NCI-H524 treated with DMSO at 0.1 percent for 48 hours (cell line): ENCODE data around the gene BEND5.

Source experiments
- DNase-seq: peaks from one replicate; lab custom pipeline; 2025; lab: John Stamatoyannopoulos, UW

Gene BEND5

DNA sequence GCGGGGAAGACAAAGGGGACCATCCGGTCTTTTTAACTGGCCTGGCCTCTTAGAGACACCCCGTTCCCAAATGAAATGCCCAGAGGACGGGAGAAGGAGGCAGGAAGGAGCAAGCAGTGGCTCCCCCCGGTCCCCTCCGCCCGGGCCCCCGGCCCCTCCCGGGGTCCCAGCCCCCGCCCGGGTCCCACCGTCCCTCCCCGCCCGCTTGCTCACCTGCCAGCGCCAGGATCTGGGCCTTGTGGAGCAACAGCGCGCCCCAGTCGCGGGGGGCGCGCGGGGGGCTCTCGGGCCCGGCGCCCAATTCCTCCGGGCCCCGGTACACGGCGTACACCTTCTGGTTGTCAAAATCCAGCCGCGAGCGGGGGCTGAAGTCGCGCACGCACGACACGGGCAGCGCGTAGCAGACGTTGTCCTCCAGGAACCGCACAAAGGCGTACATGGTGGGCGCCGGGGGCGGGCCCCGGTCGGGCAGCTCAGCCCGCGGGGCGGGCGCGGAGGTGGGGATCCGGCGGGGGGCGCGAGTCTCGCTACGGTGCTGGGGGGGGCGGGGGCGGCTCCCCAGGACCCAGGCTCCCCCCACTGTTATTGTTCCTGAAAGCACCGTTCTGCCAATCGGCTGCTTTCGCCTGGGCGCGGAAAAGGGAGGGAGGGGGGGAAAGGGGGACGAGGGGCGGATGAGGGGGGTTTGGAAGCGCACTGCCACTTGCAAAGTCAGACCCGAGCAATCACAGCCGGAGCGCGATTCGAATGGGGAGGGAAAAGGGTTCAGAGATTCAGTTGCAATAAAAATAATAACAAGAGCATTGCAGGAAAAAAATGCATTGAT lies at the start of gene BEND5:
Gene BEND5 (minus strand): TSS at position 499 of the 826 bp plus-strand sequence. CDS start 60 bp downstream, at position 439.
- no peak for DNase-seq

- DNase-seq: no peak
These were observed 46.5 kb upstream of the BEND5 start for GRCh38 chr1:48823168-48823567.

GRCh38 chr1:48820491-48820890 lies 43.8 kb upstream of the BEND5 start:
- DNase-seq: no peak

DNA sequence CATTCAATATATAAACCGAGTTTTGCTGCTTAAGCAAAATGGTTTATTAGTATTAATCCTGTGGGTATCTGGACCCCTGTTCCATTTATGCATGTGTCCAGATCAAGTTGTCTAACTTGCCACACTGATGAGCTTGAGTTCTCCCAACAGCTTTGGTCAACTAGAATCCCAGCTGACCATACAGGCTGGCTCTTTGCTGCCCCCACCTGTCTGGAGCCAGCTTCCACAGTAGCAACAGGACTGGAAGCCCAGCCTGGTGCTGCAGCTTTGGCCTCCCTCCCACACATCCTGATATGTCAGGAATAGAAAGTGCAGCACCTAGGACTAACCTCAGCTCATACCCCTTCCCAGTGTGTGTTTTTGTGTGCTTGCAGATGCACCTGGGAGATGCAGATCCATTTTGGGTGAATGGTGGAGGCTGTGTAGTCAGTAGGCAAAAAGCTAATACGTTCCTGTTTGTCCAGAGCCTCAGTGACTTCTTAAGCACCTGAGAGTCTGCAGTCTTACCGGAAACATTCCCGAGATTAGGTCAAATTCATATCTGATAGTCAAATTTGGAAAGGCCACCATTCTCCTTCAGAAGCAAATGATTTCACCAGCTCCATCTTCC lies 40.9 kb upstream of the BEND5 start:
- DNase-seq: no peak

DNA sequence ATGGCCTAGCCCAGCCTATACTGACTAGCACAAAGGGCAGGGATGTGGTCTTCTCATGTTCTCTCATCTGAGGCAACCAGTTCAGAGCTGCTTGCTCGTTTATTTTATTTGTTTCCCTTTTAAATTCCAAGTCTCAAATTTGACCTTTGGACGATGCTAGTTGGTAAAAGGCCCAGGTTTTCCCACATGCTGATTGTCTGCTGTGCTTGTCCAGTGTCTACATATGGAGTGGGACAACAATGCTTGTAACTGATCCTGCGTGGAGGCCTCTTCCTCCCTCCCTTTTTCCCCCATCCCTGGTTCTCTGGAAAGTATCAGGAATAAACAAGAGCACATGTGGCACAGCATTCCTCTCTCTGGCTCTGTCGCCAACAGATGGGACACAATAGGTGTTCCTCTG lies 34.0 kb upstream of the BEND5 start:
- no peak for DNase-seq

- DNase-seq: no peak
These were observed 31.8 kb upstream of the BEND5 start for GRCh38 chr1:48808496-48808895.

DNA sequence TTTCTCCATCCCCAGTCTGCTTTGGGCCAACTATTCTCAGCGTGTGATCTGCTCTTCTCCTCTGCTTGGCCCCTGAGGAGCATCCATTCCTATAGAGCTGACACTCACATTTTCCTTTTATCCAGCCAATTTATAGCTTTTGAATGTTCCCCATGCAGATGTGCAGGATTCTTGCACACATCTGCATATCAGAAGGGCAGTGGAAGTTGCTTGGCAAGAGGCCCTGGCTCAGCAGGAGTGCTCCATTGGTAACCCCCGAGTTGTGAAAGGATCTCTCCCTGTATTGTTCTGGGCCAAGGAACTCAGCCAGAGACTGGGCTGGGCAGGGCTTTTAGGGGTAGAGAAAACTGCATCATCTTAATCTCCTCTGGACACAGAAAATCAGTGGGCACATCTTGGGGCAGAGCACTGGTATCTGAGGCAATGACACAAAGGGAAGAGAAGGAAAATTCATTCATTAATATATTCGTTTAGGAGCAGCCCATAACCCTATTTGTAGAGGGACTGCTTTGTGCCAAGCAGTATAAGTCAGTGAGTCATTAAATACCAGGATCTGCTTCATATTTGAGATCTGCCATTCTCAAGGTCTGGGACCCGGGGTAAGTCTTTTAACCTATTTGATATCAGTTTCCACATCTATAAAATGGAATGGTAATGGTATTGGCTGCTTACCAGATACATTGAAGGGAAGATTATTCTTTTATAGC lies 31.0 kb upstream of the BEND5 start:
- no peak for DNase-seq

DNA sequence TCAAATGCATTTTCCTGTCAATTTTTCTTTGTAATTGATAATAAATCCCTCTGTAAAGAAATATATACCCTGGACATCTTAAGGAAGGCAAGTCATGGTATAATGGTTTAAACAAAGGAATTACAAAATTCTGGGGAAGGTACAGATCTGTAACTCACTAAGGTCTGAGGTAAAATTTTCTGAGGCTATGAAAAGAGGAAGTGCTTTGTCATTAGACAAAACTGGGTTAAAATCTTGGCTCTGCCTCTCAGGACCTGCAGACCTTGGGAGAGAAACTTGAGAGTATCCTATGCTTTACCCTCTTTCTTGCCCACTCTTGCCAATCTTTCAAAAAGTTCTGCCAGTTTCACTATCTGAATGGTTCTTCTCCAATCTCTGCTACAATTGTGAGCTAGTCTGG lies 26.8 kb upstream of the BEND5 start:
- DNase-seq: no peak

GRCh38 chr1:48794816-48795215 lies 18.1 kb upstream of the BEND5 start:
- DNase-seq: no peak

DNA sequence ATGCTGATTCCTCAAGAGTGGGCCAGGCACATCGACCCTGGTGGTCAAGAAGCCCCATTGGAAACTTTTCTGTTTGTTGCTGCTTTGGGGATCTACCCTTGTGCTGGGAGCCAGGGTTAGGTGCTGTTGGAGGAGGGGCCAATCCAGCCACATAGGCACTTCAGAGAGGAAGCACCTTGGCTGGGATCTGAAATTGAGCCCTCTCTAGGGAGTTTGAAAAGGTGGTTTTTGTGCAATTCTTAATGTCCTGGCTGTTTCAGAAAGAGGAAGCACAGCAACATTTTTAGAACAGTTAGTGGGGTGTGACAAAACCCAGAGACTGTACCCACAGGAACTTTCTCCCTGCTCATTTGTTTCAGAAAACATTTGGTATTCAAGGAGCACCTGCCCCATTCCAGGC lies 17.2 kb upstream of the BEND5 start:
- no peak for DNase-seq

GRCh38 chr1:48792961-48793360 lies 16.3 kb upstream of the BEND5 start:
- no peak for DNase-seq

- DNase-seq: no peak
These were observed 13.7 kb upstream of the BEND5 start for GRCh38 chr1:48790397-48790796.

GRCh38 chr1:48789903-48790302 lies 13.2 kb upstream of the BEND5 start:
- no peak for DNase-seq

DNA sequence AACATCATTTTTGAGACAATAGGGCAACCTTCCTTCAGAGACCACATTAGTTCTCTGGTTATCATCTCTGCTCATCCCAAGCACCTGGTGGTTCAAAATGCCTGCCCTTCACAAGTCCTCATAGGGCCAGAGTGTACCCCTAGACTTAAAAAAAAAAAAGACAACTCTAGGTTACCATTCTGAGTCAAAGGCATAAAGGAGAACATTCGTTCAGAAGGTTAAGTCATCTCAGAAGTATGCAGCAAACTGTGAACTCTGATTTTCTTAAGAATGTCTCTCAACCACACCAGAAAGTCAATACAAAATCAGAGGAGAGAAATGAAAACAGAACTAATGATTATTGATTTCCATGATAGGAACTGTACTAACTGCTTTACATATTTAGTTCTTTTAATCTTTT lies 9.2 kb upstream of the BEND5 start:
- no peak for DNase-seq

DNA sequence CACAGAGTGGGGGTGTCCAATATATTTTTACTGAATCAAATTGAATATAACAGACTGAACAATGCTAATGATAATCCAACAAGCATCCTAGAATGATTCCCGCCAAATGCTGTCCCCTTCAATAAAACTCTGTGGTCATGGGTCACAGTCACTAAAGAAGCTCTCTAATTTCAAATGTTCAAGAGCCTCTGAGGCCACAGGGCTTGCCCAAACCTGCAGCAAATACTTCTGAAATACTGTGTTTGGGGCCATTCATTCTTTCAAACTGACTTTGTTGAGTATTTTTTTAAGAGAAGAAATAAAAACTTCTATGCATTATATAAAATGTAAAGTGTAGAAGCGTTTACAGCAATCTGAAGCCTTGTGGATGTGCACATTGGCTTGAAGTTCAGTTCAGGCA lies 7.6 kb upstream of the BEND5 start:
- DNase-seq: no peak

GRCh38 chr1:48777219-48777895 lies 666 bp upstream of the BEND5 start:
- no peak for DNase-seq

GRCh38 chr1:48775831-48776392 lies 779 bp downstream of the BEND5 start:
- DNase-seq: no peak

DNA sequence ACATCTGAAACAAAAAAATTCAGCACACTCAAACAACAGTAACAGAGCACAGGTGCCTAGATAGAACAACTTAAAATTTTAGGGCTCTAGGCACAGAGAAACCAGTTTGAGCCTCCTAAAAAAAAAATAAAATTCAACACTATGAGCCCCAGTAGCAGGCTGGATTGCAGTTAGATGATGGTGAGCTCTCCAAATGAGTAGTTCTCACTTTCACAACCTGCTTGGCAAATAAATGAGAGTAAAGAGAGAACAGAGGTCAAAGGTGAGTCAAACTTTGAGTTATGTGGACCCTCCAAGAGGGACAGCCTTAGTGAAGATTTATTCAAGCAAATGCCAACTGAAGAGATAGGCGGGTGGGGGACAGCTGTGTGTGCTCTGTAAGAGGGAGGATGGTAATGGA lies 3.6 kb downstream of the BEND5 start:
- no peak for DNase-seq

- no peak for DNase-seq
These were observed 4.5 kb downstream of the BEND5 start for GRCh38 chr1:48772211-48772610.

- DNase-seq: no peak
These were observed 5.1 kb downstream of the BEND5 start for GRCh38 chr1:48771561-48771960.

DNA sequence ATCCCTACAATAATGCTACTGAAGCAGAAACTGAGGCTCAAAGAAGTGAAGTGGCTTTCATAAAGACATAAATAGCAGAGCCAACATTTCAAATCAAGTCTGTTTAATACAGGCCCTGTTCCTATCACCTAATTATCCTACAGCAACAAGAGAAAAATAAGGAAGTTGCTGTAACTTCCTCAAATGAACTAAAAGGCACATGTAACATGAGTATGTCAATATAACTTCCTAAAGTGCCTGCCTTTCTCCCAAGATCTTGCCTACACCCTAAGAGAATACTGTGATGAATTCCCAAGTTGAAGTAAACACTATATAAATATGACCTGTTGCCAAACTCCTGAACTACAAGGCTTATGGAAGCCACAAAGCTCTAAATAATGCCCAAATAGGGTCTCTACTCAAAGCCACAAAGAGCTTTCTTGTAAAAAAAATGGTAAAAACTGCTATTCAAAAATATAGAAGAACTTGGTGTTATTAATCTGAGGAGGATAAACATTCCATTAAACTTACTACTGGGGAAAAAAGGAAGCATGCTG lies 8.6 kb downstream of the BEND5 start:
- no peak for DNase-seq

- DNase-seq: no peak
These were observed 11.4 kb downstream of the BEND5 start for GRCh38 chr1:48765335-48765734.
